ENCODE data around the gene RPAP2. TPM values are rescaled to one million over a fixed set of nuclear protein-coding genes. Genes with fewer than 3 reads are reported as not detected.

Gene RPAP2
- total and polyA plus RNA-seq, 2 donors (not counting 1 experiment from before 2014, with no cell fraction given) = 5.6 to 13.3 TPM

GRCh38 chr1:92359986-92360385, 61.1 kb downstream of the RPAP2 start:
- Histone ChIP-seq H3K9me3 (ENCODE audit: control insufficient read depth, insufficient read depth, low read depth, low read length) (no peaks in the 10 kb centered on the region), H2AFZ (ENCODE audit: low read length) (no peak overlapping the region), H3K4me2 (ENCODE audit: extremely low read depth, insufficient read depth, low read length) (no peak overlapping the region), H3K36me3 (ENCODE audit: control insufficient read depth, insufficient read depth, low read length) (no peaks in the 10 kb centered on the region), H3K4me1 (ENCODE audit: control insufficient read depth, extremely low read depth, insufficient read depth, low read length) (peaks cover 2% of the 10 kb centered on the region), H3K4me3 (replicated peaks in 1 of 4; ENCODE audit: control extremely low read depth in 1 of 4, insufficient read depth in 1 of 4, low read depth in 3 of 4, low read length in 4 of 4) (no peak overlapping the region), H3K9ac (ENCODE audit: insufficient read depth, low read length) (no peak overlapping the region), H4K20me1 (ENCODE audit: control insufficient read depth, extremely low read depth, insufficient read depth, low read length) (no peaks in the 10 kb centered on the region), H3K27me3 (ENCODE audit: control insufficient read depth, insufficient read depth, low read length) (no peaks in the 10 kb centered on the region), H3K79me2 (ENCODE audit: control insufficient read depth, insufficient read depth, low read length) (no peaks in the 10 kb centered on the region), H3K27ac (ENCODE audit: insufficient read depth, low read length) (no peak overlapping the region)
- no peak for DNase-seq (ENCODE audit: low read depth in 2 of 2)
- TF ChIP-seq CTCF (conservative IDR thresholded peaks at IDR 0.05 in 1 of 2, IDR thresholded peaks at IDR 0.05 in 1 of 2; ENCODE audit: low read depth in 1 of 2, low read length in 2 of 2) (no peak), EZH2 (IDR thresholded peaks at IDR 0.05; ENCODE audit: low read length, missing control alignments) (no peak)

- no peaks in the 10 kb centered on the region for H4K20me1 ChIP-seq (ENCODE audit: control insufficient read depth, extremely low read depth, insufficient read depth, low read length)
- H3K36me3 ChIP-seq (ENCODE audit: control insufficient read depth, insufficient read depth, low read length) = no peaks in the 10 kb centered on the region
- H3K4me2 ChIP-seq (ENCODE audit: extremely low read depth, insufficient read depth, low read length) = no peak overlapping the region
- no peaks in the 10 kb centered on the region for H3K79me2 ChIP-seq (ENCODE audit: control insufficient read depth, insufficient read depth, low read length)
- TF ChIP-seq EZH2 (IDR thresholded peaks at IDR 0.05; ENCODE audit: low read length, missing control alignments) (no peak), CTCF (conservative IDR thresholded peaks at IDR 0.05 in 1 of 2, IDR thresholded peaks at IDR 0.05 in 1 of 2; ENCODE audit: low read depth in 1 of 2, low read length in 2 of 2) (no peak)
- H2AFZ ChIP-seq (ENCODE audit: low read length) = no peak overlapping the region
- H3K4me3 ChIP-seq (replicated peaks in 1 of 4; ENCODE audit: control extremely low read depth in 1 of 4, insufficient read depth in 1 of 4, low read depth in 3 of 4, low read length in 4 of 4) = no peak overlapping the region
- no peak overlapping the region for H3K9ac ChIP-seq (ENCODE audit: insufficient read depth, low read length)
- H3K4me1 ChIP-seq (ENCODE audit: control insufficient read depth, extremely low read depth, insufficient read depth, low read length) = no peaks in the 10 kb centered on the region
- H3K27me3 ChIP-seq (ENCODE audit: control insufficient read depth, insufficient read depth, low read length) = no peaks in the 10 kb centered on the region
- H3K27ac ChIP-seq (ENCODE audit: insufficient read depth, low read length) = no peak overlapping the region
- no peaks in the 10 kb centered on the region for H3K9me3 ChIP-seq (ENCODE audit: control insufficient read depth, insufficient read depth, low read depth, low read length)
- no peak for DNase-seq (ENCODE audit: low read depth in 2 of 2)
Observed at GRCh38 chr1:92362970-92363369, 64.1 kb downstream of the RPAP2 start.

- H3K4me3 ChIP-seq (replicated peaks in 1 of 4; ENCODE audit: control extremely low read depth in 1 of 4, insufficient read depth in 1 of 4, low read depth in 3 of 4, low read length in 4 of 4) = no peak overlapping the region
- no peaks in the 10 kb centered on the region for H3K4me1 ChIP-seq (ENCODE audit: control insufficient read depth, extremely low read depth, insufficient read depth, low read length)
- TF ChIP-seq EZH2 (IDR thresholded peaks at IDR 0.05; ENCODE audit: low read length, missing control alignments) (no peak), CTCF (conservative IDR thresholded peaks at IDR 0.05 in 1 of 2, IDR thresholded peaks at IDR 0.05 in 1 of 2; ENCODE audit: low read depth in 1 of 2, low read length in 2 of 2) (no peak)
- H2AFZ ChIP-seq (ENCODE audit: low read length) = no peak overlapping the region
- no peak overlapping the region for H3K9ac ChIP-seq (ENCODE audit: insufficient read depth, low read length)
- no peaks in the 10 kb centered on the region for H3K36me3 ChIP-seq (ENCODE audit: control insufficient read depth, insufficient read depth, low read length)
- H3K4me2 ChIP-seq (ENCODE audit: extremely low read depth, insufficient read depth, low read length) = no peak overlapping the region
- H4K20me1 ChIP-seq (ENCODE audit: control insufficient read depth, extremely low read depth, insufficient read depth, low read length) = no peaks in the 10 kb centered on the region
- H3K9me3 ChIP-seq (ENCODE audit: control insufficient read depth, insufficient read depth, low read depth, low read length) = no peaks in the 10 kb centered on the region
- no peaks in the 10 kb centered on the region for H3K27me3 ChIP-seq (ENCODE audit: control insufficient read depth, insufficient read depth, low read length)
- H3K27ac ChIP-seq (ENCODE audit: insufficient read depth, low read length) = no peak overlapping the region
- DNase-seq (ENCODE audit: low read depth in 2 of 2) = no peak
- H3K79me2 ChIP-seq (ENCODE audit: control insufficient read depth, insufficient read depth, low read length) = no peaks in the 10 kb centered on the region
Observed at GRCh38 chr1:92363401-92363800, 64.5 kb downstream of the RPAP2 start.
